OCI-LY3 (cell line): ENCODE measurements around the gene SERPINA1.

Experiments
- CTCF ChIP-seq: fragments of 200-600, 300-600 bp; sonication (generic); IDR thresholded peaks from 2 replicates; pipeline ENCODE4 v1.5.1; 2014; ENCODE audit warnings: antibody characterized with exemption, low read length, low read depth
- EZH2phosphoT487 ChIP-seq: fragments of 200-600 bp; shearing (Covaris generic); IDR thresholded peaks from 2 replicates; pipeline ENCODE4 v1.6.1; 2018; ENCODE audit warnings: antibody characterized with exemption, mixed run types, low read depth

- TF ChIP-seq CTCF, result no peak
- no peak for TF ChIP-seq EZH2phosphoT487
Observed at GRCh38 chr14:94386085-94387031, 2.0 kb downstream of the SERPINA1 start.
